NCI-H1694 (cell line): ENCODE measurements around the gene KLHL8.

ENCODE experiments used
- DNase-seq: peaks from one replicate; lab custom pipeline; 2025; lab: John Stamatoyannopoulos, UW

KLHL8 gene

DNA sequence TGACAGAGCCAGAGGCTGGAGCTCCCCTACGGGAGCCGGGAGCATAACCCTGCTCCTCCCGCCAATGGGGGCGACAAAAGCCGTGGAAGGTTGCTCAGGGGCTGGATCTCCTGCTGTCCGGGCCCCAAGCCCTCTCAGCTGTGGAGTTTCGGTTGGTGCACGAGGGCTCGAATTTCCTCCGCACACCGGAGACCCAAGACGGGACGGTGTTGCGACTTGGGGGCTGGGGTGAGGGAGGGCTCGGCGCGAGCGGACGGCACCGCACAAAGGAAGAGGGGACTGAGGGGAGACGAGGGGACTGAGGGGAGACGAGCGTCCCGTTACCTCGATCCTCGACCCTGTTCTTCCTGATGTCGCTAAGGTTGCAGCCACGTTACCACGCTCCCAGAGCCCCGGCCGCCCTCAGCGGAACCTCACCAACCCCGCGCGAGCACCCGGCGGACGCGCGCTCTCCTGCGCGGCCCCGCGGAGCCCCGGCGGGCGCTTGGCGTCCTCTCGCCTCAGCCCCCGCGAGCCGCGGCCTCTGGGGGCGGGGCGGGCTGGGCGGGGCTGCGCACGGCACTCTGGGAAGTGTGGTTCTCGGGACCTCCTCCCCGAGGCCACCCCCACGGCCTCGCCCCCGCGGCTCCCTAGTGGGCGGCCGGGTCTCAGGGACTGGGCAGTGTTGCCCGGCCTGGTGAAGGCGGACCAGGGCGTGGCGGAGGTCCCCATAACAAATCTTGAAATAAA, at the start of gene KLHL8:
Gene KLHL8, minus strand, starts transcription at position 525 of the 729 bp plus-strand sequence. CDS start 25,079 bp downstream, outside the sequence.
- peak; percentile 33 for DNase-seq

DNA sequence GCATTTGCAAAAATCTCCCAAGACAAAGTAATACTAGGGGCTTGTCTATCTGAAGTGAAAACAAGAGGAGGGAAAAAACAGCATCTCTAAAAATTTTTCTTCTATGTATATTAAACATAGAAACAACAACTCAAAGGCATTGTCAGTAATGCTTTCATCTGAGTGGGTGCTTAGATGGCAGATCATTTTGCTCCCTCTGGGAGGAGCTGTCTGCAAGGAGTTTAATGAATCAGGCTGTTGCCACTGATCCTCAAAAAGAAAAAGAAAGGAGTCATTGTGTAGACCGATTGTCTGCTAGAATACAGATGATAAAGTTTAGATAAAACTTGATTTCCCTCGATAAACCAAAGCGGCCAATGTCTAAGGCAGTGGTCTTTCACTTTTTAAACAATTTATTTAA, 49.7 kb upstream of the KLHL8 start:
- no peak for DNase-seq

DNA sequence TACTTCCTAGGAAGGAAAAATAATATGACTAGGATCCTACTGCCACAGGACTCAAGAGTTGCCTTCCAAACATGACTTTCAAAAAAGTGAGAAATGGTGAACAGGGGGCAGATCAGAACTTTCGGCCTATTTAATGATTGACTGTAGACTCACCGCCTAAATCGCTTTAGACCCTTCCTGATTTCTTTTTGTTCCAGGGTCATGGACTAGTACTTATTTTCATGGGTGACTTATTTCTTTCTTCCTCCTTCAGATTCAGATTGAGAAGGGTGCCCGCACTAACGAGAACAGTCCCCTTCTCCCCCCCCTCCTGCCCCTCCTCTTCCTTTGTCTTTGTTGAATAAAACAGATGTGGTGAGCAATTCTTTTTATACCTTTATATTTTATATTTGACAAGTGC, 48.0 kb upstream of the KLHL8 start:
- DNase-seq: no peak

DNA sequence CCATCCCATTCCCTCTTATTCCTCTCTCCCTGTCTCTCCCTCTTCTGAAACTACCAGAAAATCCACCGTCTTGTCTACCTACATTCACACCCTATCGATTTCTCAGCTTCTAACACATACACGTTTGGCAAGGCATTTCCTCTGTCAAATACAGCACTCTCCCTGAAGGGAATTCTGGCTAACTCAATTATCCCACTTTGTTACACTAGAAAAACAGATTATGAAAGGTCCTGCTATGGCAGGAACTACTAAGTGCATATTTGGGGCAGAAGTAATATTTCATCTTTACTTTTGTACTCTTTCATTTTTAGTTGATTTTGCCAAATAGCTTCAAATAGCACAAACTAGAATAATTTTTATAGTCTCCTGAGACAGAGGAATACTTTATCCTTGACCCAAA, 46.6 kb upstream of the KLHL8 start:
- no peak for DNase-seq

DNA sequence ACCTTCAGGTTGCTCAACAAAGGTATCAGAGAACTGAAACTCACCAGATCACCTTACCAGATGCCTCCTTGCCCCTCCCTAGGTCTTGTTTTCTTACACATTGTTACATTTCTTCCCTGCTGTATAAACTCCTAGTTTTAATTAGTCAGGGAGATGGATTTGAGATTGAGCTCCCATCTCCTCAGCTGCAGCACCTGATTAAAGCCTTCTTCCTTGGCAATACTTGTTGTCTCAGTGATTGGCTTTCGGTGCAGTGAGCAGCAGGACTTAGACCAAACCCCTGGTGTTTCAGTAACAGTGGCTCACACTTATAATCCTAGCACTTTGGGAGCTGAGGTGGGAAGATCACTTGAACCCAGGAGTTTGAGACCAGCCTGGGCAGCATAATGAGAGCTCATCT, 42.5 kb upstream of the KLHL8 start:
- DNase-seq: no peak

DNA sequence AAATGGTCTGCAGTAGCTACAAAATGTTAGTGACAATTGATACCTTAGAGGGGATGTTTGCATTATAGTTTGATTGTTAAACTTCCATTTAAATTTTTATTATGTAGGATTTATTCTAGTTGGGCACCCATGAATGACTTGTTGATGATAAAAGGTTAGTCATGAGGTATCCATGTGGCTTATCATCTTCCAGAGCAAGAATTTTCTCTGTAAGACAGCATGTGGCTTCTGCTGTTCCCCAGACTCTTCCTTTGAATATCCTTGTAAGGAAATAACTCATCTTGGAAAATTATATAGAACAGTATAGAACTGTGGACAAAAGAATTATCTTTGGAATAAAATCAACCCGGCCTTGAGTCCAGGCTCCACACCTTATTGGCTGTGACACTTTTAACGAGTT, 40.1 kb upstream of the KLHL8 start:
- no peak for DNase-seq

DNA sequence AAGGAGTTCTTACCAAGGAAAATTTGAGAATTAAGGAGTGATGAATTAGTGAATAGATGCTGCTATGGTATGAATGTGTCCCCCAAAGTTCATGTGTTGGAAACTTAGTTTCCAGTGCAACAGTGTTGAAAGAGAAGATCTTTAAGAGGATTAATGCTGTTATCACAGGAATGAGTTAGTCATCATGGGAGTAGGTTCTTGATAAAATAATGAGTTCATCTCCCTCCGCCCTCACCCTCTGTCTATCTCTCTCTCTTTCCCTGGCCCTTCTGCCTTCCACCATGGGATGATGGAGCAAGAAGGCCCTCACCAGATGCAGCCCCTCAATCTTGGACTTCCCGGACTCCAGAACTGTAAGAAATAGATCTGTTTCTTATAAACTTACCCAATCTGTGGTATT, 38.3 kb upstream of the KLHL8 start:
- no peak for DNase-seq

DNA sequence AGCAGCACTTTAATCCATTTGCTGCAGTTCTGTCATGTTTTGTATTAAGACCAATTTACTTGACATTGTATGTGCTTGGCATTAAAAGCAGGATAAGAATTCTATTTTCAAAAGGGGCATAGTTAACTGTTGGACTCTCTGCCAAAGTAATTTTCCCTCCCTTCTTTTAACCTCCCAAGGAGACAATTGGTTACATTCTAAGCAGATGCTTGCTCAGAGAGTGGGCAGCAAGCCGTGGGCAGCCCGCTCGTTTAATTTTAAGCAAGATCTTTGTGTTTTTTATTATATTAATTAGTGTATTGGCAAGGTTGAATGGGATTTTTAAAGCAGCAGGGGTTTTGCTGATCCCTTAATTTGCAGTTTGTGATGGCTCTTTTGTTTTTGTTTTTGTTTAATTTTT, 37.1 kb upstream of the KLHL8 start:
- no peak for DNase-seq

DNA sequence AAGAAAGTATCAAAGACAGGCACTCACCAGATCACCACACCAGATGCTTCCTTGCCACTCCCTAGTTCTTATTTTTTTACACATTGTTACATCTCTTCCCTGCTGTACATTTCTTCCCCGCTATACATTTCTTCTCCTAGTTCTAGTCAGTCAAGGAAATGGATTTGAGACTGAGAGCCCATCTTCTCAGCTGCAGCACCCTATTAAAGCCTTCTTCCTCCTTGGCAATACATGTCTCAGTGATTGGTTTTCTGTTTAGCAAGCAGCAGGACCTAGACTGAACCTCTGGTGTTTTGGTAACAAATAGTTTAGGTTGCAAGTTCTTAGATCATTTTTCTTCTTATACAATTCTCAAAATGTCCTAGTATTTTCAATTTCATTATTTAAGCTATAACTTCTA, 35.3 kb upstream of the KLHL8 start:
- DNase-seq: no peak

DNA sequence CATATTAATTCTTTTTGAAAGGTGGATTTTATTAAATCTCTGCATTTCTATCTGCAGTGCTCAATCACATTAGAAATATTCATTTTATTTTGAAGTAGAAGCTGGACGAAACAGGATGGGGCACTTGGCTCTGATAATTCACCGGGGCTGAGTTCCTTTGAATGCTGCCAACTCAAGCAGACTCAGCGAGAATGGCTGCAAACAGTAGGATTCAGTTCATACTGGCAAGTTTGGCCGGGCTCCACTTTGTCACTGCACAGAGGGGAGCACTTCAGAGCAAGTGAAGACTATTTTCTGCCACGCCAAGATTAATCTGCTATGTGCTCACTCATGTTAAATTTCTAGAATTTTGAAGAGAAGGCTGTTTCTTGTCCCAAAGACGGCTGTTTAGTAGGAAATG, 30.7 kb upstream of the KLHL8 start:
- DNase-seq: no peak

DNA sequence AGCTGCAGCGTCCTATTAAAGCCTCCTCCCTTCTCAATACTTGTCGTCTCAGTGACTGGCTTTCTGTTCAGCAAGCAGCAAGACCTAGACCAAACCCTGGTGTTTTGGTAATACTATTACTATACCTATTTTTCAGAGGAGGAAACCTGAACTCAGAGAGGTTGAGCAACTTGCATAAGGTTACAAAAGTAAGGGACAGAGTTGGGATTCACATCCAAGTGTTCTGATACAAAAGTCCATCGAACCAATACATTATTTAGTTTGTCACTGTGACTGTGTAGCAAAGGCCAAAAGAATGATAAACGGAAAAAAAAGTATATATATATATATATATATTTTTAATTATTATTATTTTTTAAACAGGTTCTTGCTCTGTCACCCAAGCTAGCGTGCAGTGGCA, 29.9 kb upstream of the KLHL8 start:
- no peak for DNase-seq

DNA sequence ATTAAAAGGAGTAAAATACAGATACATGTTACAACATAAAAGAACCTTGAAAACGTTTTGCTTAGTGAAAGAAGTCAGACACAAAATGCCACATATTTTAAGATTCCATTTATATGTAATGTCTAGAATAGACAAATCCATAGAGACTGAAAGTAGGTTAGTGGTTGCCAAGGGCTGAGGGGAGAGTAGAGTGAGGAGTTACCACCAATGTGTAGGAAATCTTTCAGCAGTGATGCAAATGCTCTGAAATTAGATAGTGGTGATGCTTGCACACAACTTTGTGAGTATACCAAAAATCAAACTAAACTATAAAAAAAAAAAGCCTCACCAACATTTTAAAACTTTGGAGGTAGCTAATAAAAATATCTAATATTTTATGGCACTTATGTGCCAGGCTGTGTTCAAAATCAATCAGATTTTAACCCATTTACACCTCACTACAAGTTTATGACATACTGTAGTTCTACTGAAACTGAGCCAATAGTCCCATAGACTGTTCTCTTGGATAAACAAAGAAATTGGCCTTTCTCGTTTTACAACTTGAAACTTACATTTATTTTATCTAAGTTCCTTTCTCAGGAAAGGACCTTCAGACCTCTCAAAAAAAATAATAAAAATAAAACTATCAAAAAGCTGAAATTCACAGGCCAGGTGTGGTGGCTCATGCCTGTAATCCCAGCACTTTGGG, 29.1 kb upstream of the KLHL8 start:
- DNase-seq: no peak

DNA sequence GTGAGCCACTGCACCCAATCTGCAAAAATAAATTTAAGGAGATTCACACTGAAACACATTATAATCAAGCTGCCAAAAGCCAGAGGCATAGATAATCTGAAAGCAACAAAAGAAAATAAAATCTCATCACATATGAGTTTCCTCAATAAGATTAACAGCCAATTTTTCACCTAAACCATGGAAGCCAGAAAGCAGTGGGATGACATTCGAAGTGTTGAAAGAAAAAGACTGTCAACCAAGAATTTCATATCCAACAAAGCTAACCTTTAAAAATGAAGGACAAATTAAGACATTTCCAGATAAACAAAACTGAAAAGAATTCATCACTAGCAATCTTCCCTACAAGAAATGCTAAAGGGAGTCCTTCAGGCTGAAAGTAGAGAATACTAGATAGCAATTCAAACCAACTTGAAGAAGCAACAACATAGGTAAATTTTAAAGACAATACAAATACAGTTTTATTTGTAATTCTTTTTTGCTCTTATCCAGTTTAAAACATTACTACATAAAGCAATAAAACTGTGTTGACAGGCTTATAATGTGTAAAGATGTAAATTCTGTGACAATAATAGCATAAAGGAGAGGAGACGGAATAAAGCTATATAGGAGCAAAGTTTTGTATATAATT, 23.1 kb upstream of the KLHL8 start:
- no peak for DNase-seq

DNA sequence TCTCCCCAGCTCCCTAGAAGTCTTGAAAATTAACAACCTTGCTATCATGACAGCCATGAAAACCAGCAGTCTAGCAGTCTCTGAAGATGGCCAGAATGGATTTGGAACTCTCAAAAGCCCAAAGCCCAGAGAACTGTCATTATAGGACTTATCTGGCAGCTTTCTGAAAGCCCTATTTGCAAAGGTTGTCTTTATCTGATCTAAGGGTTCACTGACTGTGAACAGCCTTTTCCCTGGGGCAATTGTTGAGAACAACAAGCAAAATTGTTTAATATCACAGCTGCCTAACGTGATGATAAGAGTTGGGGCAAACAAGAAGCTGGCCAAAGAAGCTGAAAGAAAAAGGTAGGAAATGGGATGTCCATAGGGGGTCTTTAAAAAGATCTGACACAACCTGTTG, 20.9 kb upstream of the KLHL8 start:
- DNase-seq: no peak

DNA sequence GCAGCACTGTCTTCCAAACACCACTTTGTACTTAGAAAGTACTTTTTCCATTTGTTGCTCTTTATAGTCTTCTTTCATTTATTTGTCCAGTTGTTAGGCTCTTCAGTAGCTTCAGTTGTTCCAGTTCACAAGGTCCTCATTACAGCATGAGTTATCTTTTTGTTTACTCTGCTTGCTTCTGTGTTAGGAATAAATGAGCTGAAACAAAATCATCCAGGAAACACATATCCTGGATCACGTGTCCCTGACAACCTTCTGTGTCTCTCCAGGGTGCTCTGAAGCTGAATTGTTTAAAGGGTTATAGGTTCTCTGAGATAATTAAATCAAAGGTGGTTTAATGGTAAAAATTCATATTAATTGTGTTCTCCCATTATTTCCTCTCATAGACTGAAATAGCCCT, 19.9 kb upstream of the KLHL8 start:
- no peak for DNase-seq

DNA sequence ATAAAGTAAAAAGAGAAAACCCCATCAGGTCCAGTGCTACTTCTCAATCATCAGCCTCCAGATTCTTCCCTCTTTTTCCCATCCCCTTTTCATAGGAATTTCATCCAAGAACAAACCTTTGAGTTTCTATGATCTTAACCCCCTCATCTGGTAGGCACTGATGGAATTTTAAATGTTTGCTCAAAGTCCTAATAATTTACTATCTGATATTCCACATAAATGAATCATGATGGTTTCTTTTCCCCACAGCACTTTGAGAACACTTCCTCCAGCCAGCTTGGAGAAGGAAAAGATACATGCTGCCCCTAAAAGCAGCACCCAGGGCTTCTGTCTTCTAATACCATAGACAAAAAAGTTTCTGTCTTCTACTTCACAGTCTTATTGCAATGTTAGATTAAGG, 19.4 kb upstream of the KLHL8 start:
- no peak for DNase-seq

DNA sequence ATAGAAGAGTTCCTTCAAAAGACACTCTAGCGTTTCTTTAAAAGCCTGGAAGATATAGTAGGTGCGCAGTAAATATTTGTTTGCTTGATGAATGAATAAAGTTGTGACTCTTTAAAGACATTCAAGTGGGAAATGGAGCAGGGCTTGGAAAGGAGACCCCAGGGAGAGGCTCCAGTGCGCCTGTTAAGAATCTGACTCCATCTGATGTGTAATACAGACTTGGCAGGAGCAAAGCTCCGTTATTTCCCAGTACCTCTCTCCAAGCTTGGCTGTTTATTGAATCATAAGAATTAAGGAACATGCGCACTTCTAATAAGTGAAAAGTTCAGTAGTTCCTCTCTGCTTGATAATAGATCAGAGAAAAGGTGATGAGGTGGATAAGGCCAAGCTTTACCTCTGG, 18.8 kb upstream of the KLHL8 start:
- no peak for DNase-seq

DNA sequence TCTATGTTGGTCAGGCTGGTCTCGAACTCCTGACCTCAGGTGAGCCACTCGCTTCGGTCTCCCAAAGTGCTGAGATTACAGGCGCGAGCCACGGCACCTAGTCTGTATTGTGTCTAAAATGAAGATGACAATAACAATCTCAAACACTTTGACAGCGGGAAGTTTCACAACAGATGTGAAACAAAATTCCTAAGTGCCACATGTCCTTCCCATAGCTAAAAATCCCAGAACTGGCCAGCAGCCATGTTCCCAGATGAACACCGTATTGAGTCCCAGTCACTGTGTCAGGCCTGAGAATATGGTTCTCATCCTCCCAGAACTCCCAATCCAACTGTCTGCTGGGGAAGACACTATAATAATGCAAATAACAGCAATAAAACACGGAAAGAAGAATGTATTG, 16.4 kb upstream of the KLHL8 start:
- no peak for DNase-seq

DNA sequence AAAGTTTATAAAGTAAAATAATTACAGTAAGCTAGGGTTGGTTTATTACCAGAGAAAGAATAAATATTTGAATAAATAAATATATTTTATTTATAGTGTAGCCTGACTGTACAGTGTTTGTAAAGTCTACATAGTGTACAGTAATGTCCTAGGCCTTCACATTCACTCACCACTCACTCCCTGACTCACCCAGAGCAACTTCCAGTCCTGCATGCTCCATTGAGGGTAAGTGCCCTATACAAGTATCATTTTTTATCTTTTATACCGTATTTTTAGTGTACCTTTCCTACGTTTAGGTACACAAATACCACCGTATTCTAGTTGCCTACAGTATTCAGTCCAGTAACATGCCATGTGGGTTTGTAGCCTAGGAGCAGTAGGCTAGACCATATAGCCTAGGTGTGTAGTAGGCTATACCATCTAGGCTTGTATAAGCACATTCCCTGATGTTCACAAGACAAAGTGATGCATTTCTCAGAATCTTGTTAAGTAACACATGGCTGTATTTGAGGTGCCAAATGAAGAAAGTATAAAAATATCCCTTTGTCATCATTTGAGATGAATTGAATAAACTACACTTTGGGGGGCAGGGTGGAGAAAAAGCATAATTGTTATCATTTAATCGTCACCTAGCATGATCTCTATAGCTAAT, 14.7 kb upstream of the KLHL8 start:
- DNase-seq: no peak

DNA sequence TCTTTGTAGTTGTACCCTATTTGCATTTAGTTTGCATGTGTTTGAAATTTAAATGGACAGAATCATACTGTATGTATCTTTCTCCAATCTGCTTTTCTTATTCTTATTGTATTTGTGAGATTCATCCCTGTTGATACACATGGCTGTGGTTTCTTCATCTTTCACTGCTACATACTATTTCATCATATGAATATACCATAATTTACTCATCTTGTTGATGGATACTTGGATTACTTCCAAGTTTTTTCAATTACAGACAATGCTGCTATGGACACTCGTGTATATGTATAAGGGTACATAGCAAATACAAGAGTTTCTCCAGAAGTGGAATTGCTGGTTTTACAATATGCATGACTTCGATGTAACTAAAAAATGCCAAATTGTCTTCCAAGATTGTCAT, 11.8 kb upstream of the KLHL8 start:
- DNase-seq: no peak

DNA sequence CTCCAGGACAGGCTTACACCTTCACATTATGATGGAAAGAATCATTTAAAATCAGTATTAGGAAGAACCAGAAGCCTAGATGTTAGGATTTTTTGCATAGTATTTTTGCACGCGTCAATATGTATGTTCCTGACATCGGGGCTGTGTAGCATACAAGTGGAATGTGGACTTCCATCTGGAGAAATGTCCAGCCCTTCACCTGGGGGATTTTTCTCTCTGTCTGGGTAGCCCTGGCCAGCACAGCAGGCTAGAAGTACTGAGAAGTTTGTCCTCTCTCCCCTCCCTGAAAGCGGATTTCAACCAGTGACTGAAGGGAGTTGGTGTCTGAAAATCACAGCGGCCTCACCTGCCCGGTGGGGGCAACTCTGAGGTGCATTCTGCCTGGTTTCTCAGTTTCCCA, 10.4 kb upstream of the KLHL8 start:
- no peak for DNase-seq

DNA sequence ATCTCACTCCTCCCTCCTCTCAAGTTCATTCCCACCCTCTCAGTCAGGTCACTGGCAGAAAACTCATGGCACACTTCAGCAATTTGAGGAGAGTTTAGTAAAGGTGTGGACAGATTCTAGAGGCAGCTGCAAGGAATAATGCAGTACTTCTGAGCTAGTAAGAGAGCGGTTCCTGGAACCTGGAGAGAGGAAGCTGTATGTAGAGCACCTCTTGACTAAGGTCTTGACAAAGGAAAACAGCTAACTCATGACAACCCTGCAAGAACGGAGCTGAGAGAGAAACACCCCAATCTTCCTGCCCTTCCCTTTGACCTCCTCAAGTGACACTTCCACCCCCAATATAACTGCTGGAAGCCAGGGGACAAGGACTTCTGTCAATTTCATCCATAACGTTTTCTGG, 9.6 kb upstream of the KLHL8 start:
- no peak for DNase-seq

DNA sequence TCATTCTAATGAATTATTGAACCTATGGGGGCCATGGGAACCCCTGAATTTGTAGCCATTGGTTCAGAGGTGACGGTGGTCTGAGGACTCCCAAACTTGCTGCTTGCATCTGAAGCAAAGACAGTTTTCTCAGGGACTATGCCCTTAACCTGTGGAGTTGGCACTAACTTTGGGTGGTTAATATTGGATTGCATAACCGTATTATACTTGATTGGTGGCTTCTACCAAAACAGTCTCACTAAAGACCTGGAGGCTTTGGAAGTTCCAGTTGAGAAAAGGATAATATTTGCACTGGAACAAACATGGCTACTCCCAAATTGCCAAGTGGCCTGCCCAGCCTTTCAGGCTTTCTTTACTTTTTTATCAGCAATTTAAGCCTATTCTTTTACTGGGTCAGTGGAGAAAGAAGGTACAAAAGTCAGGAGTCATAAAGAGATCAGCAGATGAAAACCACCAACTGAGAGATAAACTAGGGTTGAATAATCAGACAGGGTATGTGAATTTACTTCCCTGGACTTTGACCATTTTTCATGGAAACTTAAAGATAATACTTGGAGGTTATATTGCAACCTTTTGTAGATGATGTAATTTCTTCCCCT, 7.9 kb upstream of the KLHL8 start:
- DNase-seq: no peak
